Kidney epithelial cell (primary cell): ENCODE measurements around the gene BRDT. TPM values are rescaled to one million over a fixed set of nuclear protein-coding genes. Genes with fewer than 3 reads are reported as not detected.

Experiments used
- DNase-seq: peaks from one replicate; pipeline ENCODE4 v3.0.0-alpha.2; 2010; ENCODE audit warnings: low read depth
- H3K27me3 ChIP-seq: 2 replicates; pipeline ENCODE4 v1.6.0; 2011; ENCODE audit warnings: low read length; ENCODE audit not compliant: control insufficient read depth, insufficient read depth
- H3K36me3 ChIP-seq: 2 replicates; pipeline ENCODE4 v1.5.1; 2011; ENCODE audit warnings: low read length; ENCODE audit not compliant: control insufficient read depth, insufficient read depth
- H3K4me3 ChIP-seq: 2 replicates; pipeline ENCODE4 v1.5.1; 2011; ENCODE audit warnings: low read depth, mild to moderate bottlenecking, control low read depth, low read length
- total RNA-seq: library from RNA; depleted of rRNA; stranded (reverse); fragments of >200 nt; gene quantifications from 2 replicates; pipeline ENCODE4 v1.2.3, GENCODE V29; 2015
- TF ChIP-seq, protein P1 (sequence below): IDR thresholded peaks from 2 replicates; pipeline ENCODE4 v1.5.1; 2011; ENCODE audit warnings: mild to moderate bottlenecking, moderate library complexity, low read length, control low read depth, inconsistent platforms; ENCODE audit not compliant: insufficient read depth, poor library complexity, severe bottlenecking

The BRDT gene
- total RNA-seq, 1 donor from 2014 or later: not detected

DNA sequence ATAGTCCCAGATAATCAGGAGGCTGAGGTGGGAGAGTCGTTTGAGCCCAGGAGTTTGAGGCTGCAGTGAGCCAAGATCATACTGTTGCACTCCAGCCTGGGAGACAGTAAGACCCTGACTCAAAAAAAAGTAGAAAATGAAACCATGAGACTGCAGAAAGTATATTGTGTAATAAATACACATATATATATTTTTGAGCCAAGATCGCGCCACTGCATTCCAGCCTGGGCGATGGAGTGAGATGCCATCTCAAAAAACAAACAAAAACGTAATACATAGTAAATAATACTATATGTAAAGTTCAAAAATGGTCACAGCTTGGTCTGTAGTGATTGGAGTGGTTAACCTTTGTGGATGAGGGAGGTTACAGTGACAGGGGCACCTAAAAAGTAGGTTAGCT lies 9.7 kb downstream of the BRDT start:
- Histone ChIP-seq H3K27me3 (no peaks in the 10 kb centered on the region), H3K4me3 (no peak overlapping the region), H3K36me3 (no peaks in the 10 kb centered on the region)
- TF ChIP-seq, protein P1, sequence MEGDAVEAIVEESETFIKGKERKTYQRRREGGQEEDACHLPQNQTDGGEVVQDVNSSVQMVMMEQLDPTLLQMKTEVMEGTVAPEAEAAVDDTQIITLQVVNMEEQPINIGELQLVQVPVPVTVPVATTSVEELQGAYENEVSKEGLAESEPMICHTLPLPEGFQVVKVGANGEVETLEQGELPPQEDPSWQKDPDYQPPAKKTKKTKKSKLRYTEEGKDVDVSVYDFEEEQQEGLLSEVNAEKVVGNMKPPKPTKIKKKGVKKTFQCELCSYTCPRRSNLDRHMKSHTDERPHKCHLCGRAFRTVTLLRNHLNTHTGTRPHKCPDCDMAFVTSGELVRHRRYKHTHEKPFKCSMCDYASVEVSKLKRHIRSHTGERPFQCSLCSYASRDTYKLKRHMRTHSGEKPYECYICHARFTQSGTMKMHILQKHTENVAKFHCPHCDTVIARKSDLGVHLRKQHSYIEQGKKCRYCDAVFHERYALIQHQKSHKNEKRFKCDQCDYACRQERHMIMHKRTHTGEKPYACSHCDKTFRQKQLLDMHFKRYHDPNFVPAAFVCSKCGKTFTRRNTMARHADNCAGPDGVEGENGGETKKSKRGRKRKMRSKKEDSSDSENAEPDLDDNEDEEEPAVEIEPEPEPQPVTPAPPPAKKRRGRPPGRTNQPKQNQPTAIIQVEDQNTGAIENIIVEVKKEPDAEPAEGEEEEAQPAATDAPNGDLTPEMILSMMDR: no peak
- DNase-seq: no peak

DNA sequence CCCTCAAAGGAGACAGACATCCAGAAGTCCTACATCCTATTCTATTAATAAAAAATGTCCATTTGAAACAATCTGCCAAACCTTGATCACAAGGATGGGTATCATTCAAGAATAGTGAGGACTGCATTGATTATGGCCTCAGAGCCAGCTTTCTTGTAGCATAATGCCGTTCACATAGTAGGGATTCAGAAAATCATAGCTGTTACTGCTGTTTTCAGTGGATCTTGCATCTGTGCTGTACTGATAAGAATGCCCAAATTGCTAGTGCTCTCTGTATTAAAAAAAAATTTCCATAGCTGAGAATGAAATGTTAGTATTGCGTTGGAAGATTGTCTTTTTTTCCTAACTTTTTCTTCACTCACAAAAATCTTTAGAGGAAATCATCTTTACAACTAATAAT lies 19.1 kb downstream of the BRDT start:
- TF ChIP-seq, protein P1: no peak
- Histone ChIP-seq H3K27me3 (no peaks in the 10 kb centered on the region), H3K36me3 (no peaks in the 10 kb centered on the region), H3K4me3 (no peak overlapping the region)
- no peak for DNase-seq

DNA sequence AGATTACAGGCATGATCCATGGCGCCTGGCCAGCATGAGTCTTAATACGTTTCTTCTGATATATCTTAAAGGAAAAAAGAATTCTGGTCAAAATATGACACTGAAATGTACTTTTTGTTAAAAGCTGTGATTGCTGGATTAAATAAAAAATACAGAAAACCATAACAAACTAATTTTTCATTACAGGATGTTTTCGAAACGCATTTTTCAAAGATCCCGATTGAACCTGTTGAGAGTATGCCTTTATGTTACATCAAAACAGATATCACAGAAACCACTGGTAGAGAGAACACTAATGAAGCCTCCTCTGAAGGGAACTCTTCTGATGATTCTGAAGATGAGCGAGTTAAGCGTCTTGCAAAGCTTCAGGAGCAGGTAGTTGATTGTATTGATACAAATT lies 30.2 kb downstream of the BRDT start:
- TF ChIP-seq, protein P1: no peak
- H3K36me3 ChIP-seq: no peaks in the 10 kb centered on the region
- no peaks in the 10 kb centered on the region for H3K27me3 ChIP-seq
- no peak for DNase-seq
- no peak overlapping the region for H3K4me3 ChIP-seq

DNA sequence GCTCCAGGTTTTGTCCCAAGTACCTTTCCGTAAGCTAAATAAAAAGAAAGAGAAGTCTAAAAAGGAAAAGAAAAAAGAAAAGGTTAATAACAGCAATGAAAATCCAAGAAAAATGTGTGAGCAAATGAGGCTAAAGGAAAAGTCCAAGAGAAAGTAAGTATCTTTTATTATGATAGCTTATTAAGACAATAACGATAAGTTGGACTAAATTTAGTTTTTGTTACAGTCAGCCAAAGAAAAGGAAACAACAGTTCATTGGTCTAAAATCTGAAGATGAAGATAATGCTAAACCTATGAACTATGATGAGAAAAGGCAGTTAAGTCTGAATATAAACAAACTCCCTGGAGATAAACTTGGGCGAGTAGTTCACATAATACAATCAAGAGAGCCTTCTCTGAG lies 31.5 kb downstream of the BRDT start:
- Histone ChIP-seq H3K36me3 (no peaks in the 10 kb centered on the region), H3K4me3 (no peak overlapping the region), H3K27me3 (no peaks in the 10 kb centered on the region)
- DNase-seq: no peak
- TF ChIP-seq, protein P1: no peak

DNA sequence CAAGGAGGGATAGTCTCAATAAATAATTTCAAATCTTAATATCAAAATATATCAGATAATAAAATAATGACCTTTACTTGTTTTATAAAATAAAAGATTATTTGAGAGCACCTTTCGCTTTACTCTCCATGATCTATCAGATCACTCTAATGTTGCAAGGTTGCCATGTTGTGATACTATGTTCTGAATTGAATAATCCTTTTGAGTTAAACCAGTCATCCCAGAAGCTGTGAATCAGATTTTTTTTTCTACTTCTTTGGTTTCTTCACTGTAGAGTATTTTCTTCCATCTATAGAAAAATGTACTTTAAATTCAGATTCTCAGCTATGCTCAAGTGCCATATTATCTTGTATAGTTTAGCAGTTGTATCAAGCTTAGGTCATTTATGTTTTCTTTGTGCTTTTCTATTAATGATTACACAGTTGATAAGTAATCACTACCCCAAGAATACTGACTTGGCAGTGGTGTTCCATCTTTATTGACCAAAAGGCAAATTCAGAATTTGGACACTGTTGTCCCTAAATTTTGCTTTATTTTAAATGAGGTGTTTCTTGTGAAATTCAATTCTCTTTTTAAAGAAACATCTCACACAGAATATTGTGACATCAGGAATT lies 32.9 kb downstream of the BRDT start:
- TF ChIP-seq, protein P1: no peak
- no peak for DNase-seq

DNA sequence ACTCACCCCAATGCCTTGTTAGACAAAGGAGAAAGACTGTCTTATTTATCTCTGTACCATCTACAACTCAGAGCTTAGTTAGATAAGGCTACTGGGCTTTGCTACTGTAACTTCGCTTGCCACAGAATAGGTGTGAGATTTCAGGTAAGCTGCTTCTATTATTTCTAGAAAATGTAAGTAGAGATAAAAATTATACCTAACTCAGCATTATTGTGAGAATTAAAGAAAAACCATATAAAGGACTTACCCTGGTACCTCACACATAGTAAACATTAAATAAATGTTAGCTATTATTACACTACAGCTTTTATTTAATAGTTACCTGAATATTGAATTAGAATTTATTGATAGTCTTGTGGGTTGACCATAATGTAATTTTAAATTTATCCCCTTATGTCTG lies 44.1 kb downstream of the BRDT start:
- TF ChIP-seq, protein P1: no peak
- DNase-seq: no peak
- H3K27me3 ChIP-seq: no peaks in the 10 kb centered on the region
- H3K36me3 ChIP-seq: no peaks in the 10 kb centered on the region
- H3K4me3 ChIP-seq: no peak overlapping the region

More for the DNA sequence above, 32.9 kb downstream of the BRDT start:
- Histone ChIP-seq H3K36me3 (no peaks in the 10 kb centered on the region), H3K27me3 (no peaks in the 10 kb centered on the region), H3K4me3 (no peak overlapping the region)
